GM13977 (cell line): ENCODE results near the gene ZMAT3.

Source experiments
- DNase-seq: peaks from one replicate; pipeline ENCODE4 v3.0.0; 2012; ENCODE audit warnings: low spot score
- in situ Hi-C: fragments of 300-500 bp; cut with MboI; formaldehyde crosslinking; loops from one replicate; pipeline ENCODE4 v1.12.0; 2022; ENCODE audit warnings: low sequenced_read_pairs, low pct_unique_long_range_greater_than_20kb, mixed read lengths, inconsistent platforms; ENCODE audit not compliant: unreplicated experiment
- TF ChIP-seq, protein P1 (sequence below): IDR thresholded peaks from 2 replicates; pipeline ENCODE4 v1.5.1; 2012; ENCODE audit warnings: mild to moderate bottlenecking, control low read depth; ENCODE audit not compliant: insufficient read depth; ENCODE audit errors: extremely low read depth, missing control alignments

Gene ZMAT3

DNA sequence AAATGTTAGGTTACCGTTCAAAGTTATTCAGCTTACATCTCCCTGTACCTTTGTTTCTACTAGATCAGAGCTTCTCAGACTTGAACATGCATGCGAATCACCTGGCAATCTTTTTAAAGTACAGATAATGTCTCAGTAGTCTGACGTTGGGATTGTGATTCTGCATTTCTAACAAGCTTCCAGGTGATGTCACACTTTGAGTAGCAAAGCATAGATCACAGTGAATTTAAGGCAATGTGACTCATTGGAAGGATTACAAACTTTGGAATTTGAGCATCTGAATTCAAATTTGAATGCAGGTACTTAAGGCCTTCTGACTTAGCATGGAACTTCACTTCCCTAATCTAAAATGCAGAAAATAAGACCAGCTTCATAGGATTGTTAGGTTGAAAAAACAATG, 10.8 kb upstream of the ZMAT3 start:
- in situ Hi-C loops = no loop called here
- TF ChIP-seq, protein P1, sequence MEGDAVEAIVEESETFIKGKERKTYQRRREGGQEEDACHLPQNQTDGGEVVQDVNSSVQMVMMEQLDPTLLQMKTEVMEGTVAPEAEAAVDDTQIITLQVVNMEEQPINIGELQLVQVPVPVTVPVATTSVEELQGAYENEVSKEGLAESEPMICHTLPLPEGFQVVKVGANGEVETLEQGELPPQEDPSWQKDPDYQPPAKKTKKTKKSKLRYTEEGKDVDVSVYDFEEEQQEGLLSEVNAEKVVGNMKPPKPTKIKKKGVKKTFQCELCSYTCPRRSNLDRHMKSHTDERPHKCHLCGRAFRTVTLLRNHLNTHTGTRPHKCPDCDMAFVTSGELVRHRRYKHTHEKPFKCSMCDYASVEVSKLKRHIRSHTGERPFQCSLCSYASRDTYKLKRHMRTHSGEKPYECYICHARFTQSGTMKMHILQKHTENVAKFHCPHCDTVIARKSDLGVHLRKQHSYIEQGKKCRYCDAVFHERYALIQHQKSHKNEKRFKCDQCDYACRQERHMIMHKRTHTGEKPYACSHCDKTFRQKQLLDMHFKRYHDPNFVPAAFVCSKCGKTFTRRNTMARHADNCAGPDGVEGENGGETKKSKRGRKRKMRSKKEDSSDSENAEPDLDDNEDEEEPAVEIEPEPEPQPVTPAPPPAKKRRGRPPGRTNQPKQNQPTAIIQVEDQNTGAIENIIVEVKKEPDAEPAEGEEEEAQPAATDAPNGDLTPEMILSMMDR = no peak
- DNase-seq = no peak

DNA sequence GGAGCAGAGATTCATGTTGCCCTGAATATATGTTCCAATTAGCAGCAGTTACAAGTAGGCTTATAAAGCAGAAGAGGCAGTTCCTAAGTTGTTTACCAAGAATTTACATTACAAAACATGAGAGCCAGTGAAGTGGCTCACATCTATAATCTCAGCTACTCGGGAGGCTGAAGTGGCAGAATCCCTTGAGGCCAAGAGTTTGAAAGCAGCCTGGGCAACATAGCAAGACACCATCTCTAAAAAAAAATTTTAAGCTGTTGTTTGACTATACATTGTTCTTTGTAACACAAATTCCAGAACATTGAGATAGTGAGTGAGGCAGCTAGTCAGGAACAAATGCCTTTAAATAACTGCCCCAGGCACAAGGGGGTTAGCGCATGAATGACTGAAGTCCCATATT, 10.3 kb upstream of the ZMAT3 start:
- in situ Hi-C loops = no loop called here
- TF ChIP-seq, protein P1 = no peak
- no peak for DNase-seq

DNA sequence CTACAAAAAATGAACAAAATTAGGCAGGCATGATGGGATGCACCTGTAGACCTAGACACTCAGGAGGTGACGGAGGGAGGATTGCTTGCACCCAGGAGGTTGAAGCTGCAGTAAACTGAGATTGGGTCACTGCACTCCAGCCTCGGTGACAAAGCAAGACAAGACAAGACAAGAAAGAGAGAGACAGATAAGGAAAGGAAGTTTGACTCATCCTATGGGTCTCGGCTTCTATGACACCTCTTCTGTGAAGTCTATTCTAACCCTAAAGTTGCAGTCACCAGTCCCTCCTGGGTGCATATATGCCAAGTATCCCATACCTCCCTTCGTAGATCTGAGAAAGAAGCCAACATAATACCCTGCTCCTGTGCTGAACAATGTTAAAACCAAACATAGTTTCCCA, 7.9 kb upstream of the ZMAT3 start:
- in situ Hi-C loops = no loop called here
- TF ChIP-seq, protein P1 = no peak

DNA sequence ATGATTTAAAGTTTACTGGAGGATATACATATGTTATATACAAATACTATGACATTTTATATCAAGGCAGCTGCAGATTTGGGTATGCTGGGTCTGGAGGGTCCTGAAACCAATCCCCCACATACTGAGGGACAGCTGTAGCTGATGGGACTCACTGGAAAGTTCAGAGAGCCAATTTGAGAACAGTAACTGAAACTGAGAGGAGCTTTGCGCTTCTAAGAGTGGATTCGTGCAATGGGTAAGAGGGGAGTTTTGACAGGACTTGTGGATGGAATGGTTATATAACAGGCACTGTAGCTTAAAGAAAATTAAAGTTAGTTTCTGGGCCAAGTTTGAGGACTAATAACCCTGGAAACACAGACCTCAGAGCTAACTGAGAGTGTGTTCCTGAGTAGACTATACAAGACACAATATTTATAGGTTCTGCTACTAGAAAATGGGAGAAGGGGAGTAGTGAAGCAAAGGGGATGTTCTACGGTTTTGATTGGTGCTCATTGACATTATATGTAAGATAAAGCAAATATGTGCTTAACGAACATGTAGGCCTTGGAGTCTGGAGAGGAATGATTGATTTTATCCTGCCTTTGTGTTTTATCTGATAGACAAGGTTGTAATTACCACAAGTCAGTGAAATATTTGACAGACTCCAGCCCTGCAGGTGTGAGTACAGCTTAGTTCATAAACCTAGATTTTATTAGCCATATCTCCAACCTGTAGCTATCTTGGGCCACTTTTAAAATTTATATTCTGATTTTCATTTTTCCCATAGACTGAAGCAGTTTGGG, 4.8 kb upstream of the ZMAT3 start:
- TF ChIP-seq, protein P1 = no peak
- DNase-seq = no peak
- in situ Hi-C loops = no loop called here

More for the DNA sequence above, 7.9 kb upstream of the ZMAT3 start:
- no peak for DNase-seq

DNA sequence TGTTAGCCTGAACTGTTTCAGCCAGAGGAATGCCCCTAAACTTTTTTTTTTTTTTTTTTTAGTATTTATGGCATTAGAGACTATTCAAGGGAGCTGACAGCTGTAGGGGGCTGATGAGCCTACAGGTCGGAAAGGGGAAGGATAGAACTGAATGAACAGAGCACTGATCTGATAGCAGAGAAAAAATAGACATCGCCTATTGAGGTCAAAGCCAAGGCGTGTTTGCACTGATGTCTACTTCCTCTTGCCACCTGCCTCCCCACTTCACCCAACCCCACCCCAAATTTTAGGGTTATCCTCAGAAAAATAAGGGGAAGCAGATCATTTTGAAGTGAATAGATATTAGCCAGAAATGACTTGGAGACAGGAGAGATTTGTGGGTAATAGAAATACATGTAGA, 3.0 kb upstream of the ZMAT3 start:
- DNase-seq = no peak
- TF ChIP-seq, protein P1 = no peak
- in situ Hi-C loops = no loop called here

DNA sequence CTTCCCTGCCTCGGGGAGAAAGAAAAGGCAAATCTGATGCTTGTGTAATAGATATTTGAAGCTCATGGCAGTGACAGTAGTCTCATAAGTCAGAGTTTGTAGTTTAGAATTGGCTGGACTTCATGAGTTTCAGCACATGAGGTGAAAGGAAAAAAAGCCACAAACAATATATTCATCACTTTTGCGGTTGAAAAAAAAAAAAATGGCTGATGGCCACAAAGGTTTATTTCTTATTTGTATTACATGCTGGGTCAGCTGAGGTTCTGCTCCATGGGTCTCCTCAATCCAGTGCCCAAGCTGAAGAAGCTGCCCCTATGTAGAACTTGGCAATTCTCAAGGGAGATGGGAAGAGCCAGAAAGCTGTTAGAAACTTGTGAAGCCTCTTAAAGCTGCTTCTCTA, 2.2 kb upstream of the ZMAT3 start:
- DNase-seq = no peak
- TF ChIP-seq, protein P1 = no peak
- in situ Hi-C loops = no loop called here

DNA sequence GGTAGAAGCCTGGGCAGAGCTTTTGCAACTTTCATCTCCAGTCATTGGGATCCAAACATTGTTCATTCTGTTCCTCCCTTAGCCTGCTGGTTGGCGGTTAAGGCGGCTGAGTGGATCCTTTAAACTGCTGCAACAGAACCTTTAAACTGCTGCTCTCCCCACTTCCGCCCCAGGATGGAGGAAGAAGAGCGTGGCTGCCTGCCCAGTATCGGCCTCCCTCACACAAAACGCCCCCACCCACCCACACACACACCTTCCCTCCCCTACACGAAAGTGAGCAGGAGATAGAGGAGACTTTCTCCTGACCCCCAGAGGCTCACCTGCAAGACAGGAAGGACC, 460 bp upstream of the ZMAT3 start:
- TF ChIP-seq, protein P1 = no peak
- DNase-seq = peak; percentile 48
- in situ Hi-C loops = no loop called here
